CD4-positive, alpha-beta T cell treated with Interleukin-17A for 4 hours (primary cell): ENCODE data around the gene CYFIP1.

Experiments used
- DNase-seq: peaks from one replicate; pipeline ENCODE4 v3.0.0-alpha.2; 2020; ENCODE audit warnings: mixed read lengths

The CYFIP1 gene

GRCh38 chr15:22948056-22948455 is 32.1 kb downstream of the CYFIP1 start:
- no peak for DNase-seq

GRCh38 chr15:22947101-22948000 is 32.8 kb downstream of the CYFIP1 start:
- DNase-seq: no peak

- DNase-seq: no peak
Observed at GRCh38 chr15:22945071-22945470, 35.1 kb downstream of the CYFIP1 start.

- DNase-seq: no peak
Observed at GRCh38 chr15:22944651-22945050, 35.5 kb downstream of the CYFIP1 start.

GRCh38 chr15:22942877-22943276 is 37.3 kb downstream of the CYFIP1 start:
- no peak for DNase-seq

- no peak for DNase-seq
Observed at GRCh38 chr15:22942306-22942855, 37.8 kb downstream of the CYFIP1 start.

- no peak for DNase-seq
Observed at GRCh38 chr15:22941179-22941578, 39.0 kb downstream of the CYFIP1 start.

GRCh38 chr15:22939652-22940061 is 40.5 kb downstream of the CYFIP1 start:
- no peak for DNase-seq

GRCh38 chr15:22939051-22939450 is 41.1 kb downstream of the CYFIP1 start:
- no peak for DNase-seq

- DNase-seq: no peak
Observed at GRCh38 chr15:22936577-22937472, 43.3 kb downstream of the CYFIP1 start.

GRCh38 chr15:22933641-22934061 is 46.5 kb downstream of the CYFIP1 start:
- DNase-seq: no peak

- DNase-seq: no peak
Observed at GRCh38 chr15:22931784-22932536, 48.2 kb downstream of the CYFIP1 start.

GRCh38 chr15:22930782-22931484 is 49.2 kb downstream of the CYFIP1 start:
- no peak for DNase-seq

- DNase-seq: no peak
Observed at GRCh38 chr15:22927761-22928160, 52.4 kb downstream of the CYFIP1 start.

GRCh38 chr15:22925875-22926274 is 54.3 kb downstream of the CYFIP1 start:
- DNase-seq: no peak

- no peak for DNase-seq
Observed at GRCh38 chr15:22922003-22922402, 58.2 kb downstream of the CYFIP1 start.

- no peak for DNase-seq
Observed at GRCh38 chr15:22919171-22919570, 61.0 kb downstream of the CYFIP1 start.

- DNase-seq: no peak
Observed at GRCh38 chr15:22918596-22919140, 61.5 kb downstream of the CYFIP1 start.

GRCh38 chr15:22918056-22918455 is 62.1 kb downstream of the CYFIP1 start:
- DNase-seq: no peak

- DNase-seq: no peak
Observed at GRCh38 chr15:22917556-22917955, 62.6 kb downstream of the CYFIP1 start.

- no peak for DNase-seq
Observed at GRCh38 chr15:22916606-22917350, 63.4 kb downstream of the CYFIP1 start.
